ENCODE results near the gene MAPKAP1.

- no peak for TF ChIP-seq TARDBP (IDR thresholded peaks at IDR 0.05)
- TF ChIP-seq LEF1 (IDR thresholded peaks at IDR 0.05; ENCODE audit: borderline replicate concordance) = no peak
- no peak for TF ChIP-seq HDGF (IDR thresholded peaks at IDR 0.05; ENCODE audit: borderline replicate concordance)
- TF ChIP-seq ZNF384 (IDR thresholded peaks at IDR 0.05) = no peak
- no peak for TF ChIP-seq BHLHE40 (IDR thresholded peaks at IDR 0.05; ENCODE audit: borderline replicate concordance)
- TF ChIP-seq FOXA1 (IDR thresholded peaks at IDR 0.05) = no peak
- no peak for TF ChIP-seq NFRKB (IDR thresholded peaks at IDR 0.05)
- no peak for TF ChIP-seq PKNOX1 (IDR thresholded peaks at IDR 0.05)
- TF ChIP-seq CTBP1 (IDR thresholded peaks at IDR 0.05; ENCODE audit: borderline replicate concordance) = no peak
- no peak for TF ChIP-seq ARNT (IDR thresholded peaks at IDR 0.05)
- no peak for TF ChIP-seq FOXK2 (IDR thresholded peaks at IDR 0.05)
- no peak for TF ChIP-seq FOXM1 (IDR thresholded peaks at IDR 0.05; ENCODE audit: borderline replicate concordance)
These were observed 47.1 kb upstream of the MAPKAP1 start for GRCh38 chr9:125754096-125754495.

All from HEK293T (cell line).